Measurements from ENCODE around the gene MYBPHL.

GRCh38 chr1:109256085-109256484 lies 50.7 kb downstream of the MYBPHL start:
- TF ChIP-seq CTCF (IDR thresholded peaks at IDR 0.05; ENCODE audit: poor library complexity) (no peak), EZH2phosphoT487 (IDR thresholded peaks at IDR 0.05; ENCODE audit: low read depth, severe bottlenecking, unreplicated experiment) (no peak), EZH2 (IDR thresholded peaks at IDR 0.05; ENCODE audit: borderline replicate concordance) (no peak)

Data from hepatocyte (in vitro differentiated cells).